HG03025 (cell line): ENCODE measurements around the gene PNPLA2.

Experiments used
- ATAC-seq: cut with Tn5 transposase; IDR thresholded peaks from one replicate; pipeline ENCODE4 v1.9.1; 2021; ENCODE audit warnings: mild to moderate bottlenecking, moderate library complexity; ENCODE audit not compliant: unreplicated experiment, low FRiP score

PNPLA2 gene

GRCh38 chr11:796565-797295 lies 22.0 kb upstream of the PNPLA2 start:
- no peak for ATAC-seq

- peak; percentile 28 for ATAC-seq
Observed at GRCh38 chr11:797296-798092, 21.2 kb upstream of the PNPLA2 start.

GRCh38 chr11:798093-798713 lies 20.5 kb upstream of the PNPLA2 start, which contains the start of gene SLC25A22:
Gene SLC25A22, minus strand, starts transcription at chr11:798281. Its CDS starts 3,275 bp downstream, at chr11:795006.
- ATAC-seq: peak; percentile 40

GRCh38 chr11:799641-800316 lies 18.9 kb upstream of the PNPLA2 start:
- no peak for ATAC-seq

- ATAC-seq: no peak
Observed at GRCh38 chr11:800473-800872, 18.2 kb upstream of the PNPLA2 start.

GRCh38 chr11:801097-801780 lies 17.5 kb upstream of the PNPLA2 start:
- no peak for ATAC-seq

GRCh38 chr11:802018-802617 lies 16.6 kb upstream of the PNPLA2 start:
- no peak for ATAC-seq

GRCh38 chr11:802693-803466 lies 15.8 kb upstream of the PNPLA2 start:
- no peak for ATAC-seq

GRCh38 chr11:803467-803742 lies 15.3 kb upstream of the PNPLA2 start:
- ATAC-seq: no peak

- ATAC-seq: no peak
Observed at GRCh38 chr11:803770-804598, 14.7 kb upstream of the PNPLA2 start.

- ATAC-seq: no peak
Observed at GRCh38 chr11:804599-804964, 14.1 kb upstream of the PNPLA2 start.

- no peak for ATAC-seq
Observed at GRCh38 chr11:808427-809286, 10.1 kb upstream of the PNPLA2 start.

GRCh38 chr11:809287-810039 lies 9.3 kb upstream of the PNPLA2 start, which contains the start of gene RPLP2:
Gene RPLP2, plus strand, starts transcription at chr11:809967. Its CDS starts 268 bp downstream, at chr11:810235.
- ATAC-seq: peak; percentile 63

- ATAC-seq: no peak
Observed at GRCh38 chr11:810040-810567, 8.6 kb upstream of the PNPLA2 start.

- no peak for ATAC-seq
Observed at GRCh38 chr11:811446-812245, 7.1 kb upstream of the PNPLA2 start.

- no peak for ATAC-seq
Observed at GRCh38 chr11:812390-812789, 6.3 kb upstream of the PNPLA2 start.
